Measurements from ENCODE around the gene MAGI3.
"Not testable (repeated sequence)": the region's sequence is repeated elsewhere in the genome, so short reads cannot be mapped to it uniquely, and the experiment has no call there.

The MAGI3 gene

DNA sequence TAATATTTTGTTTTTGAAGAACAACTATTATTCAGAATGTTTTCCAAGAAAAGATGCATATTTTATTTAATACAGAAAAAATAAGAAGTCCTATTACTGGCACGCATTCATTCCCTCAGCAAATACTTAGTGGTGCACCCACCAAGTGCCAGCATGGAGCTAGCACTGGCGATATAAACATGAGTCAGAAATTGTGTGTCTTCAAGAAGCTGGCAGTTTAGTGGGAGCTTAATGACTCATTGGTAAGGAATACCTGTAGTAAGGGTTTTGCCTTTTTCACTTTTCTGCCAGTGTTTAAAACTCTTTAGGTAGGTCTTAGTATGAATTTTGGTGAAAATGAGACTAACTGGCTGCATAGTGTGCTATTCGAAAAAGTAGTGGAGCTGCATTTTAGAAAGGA, 6.3 kb downstream of the MAGI3 start:
- in situ Hi-C loops (cut with MboI; ENCODE audit: low sequenced_read_pairs) = no loop called here

DNA sequence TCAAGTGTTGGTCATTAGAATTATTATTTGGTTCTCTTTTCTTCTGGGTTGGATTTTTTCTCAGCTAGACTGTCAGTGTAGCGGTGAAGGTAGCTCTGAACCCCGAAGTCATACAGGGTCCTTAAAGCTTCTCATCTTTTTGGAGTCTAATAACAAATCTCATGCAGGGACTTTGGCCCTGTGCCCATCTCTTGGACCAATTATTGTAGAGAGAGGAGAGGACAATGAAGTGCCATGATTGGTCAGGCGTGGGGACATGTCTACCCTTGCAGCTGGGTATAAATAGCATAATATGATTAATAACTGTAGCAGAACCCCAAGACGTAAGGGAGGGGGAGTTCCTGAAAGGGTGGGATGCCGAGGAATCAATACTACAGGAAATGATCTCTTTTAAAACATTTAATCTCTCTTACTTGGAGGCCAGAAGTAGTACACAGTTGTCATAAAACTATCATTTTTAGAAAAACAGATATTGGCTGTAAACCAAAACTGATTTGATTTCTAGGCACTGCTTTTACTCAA, 8.8 kb downstream of the MAGI3 start:
- in situ Hi-C loops (cut with MboI; ENCODE audit: low sequenced_read_pairs) = no loop called here

GRCh38 chr1:113401067-113401466, 10.8 kb downstream of the MAGI3 start:
- in situ Hi-C loops (cut with MboI; ENCODE audit: low sequenced_read_pairs) = no loop called here

DNA sequence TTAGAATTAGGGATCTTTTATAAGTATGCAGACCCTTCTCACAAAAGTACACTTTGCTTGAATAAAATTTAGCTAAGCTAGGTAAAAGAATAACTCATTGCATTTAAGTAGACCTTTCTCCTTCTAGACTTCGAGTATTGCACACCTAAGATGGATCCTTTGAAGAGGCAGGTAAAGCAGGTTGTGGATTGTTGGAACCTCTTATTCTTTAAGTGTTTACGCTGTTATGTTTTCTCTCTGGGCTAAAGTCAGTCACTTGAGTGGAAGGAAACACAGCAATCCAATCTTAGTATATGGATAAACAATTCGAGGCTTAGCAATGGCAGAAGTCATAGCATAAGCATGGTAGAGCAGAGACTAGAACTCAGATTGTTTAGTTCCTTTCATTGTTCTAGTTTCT, 11.4 kb downstream of the MAGI3 start:
- in situ Hi-C loops (cut with MboI; ENCODE audit: low sequenced_read_pairs) = no loop called here

GRCh38 chr1:113403065-113403464, 12.8 kb downstream of the MAGI3 start:
- in situ Hi-C loops (cut with MboI; ENCODE audit: low sequenced_read_pairs) = no loop called here

- in situ Hi-C loops (cut with MboI; ENCODE audit: low sequenced_read_pairs) = no loop called here
Measured at GRCh38 chr1:113405573-113405972, 15.3 kb downstream of the MAGI3 start.

- in situ Hi-C loops (cut with MboI; ENCODE audit: low sequenced_read_pairs) = not testable (repeated sequence)
Measured at GRCh38 chr1:113406149-113406548, 15.8 kb downstream of the MAGI3 start.

GRCh38 chr1:113409363-113409762, 19.0 kb downstream of the MAGI3 start:
- in situ Hi-C loops (cut with MboI; ENCODE audit: low sequenced_read_pairs) = no loop called here

DNA sequence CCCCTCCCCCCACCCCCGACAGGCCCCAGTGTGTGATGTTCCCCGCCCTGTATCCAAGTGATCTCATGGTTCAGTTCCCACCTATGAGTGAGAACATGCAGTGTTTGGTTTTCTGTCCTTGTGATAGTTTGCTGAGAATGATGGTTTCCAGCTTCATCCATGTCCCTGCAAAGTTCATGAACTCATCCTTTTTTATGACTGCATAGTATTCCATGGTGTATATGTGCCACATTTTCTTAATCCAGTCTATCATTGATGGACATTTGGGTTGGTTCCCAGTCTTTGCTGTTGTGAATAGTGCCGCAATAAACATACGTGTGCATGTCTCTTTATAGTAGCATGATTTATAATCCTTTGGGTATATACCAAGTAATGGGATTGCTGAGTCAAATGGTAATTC, 21.7 kb downstream of the MAGI3 start:
- in situ Hi-C loops (cut with MboI; ENCODE audit: low sequenced_read_pairs) = not testable (repeated sequence)

- in situ Hi-C loops (cut with MboI; ENCODE audit: low sequenced_read_pairs) = no loop called here
Measured at GRCh38 chr1:113415310-113416070, 25.2 kb downstream of the MAGI3 start.

DNA sequence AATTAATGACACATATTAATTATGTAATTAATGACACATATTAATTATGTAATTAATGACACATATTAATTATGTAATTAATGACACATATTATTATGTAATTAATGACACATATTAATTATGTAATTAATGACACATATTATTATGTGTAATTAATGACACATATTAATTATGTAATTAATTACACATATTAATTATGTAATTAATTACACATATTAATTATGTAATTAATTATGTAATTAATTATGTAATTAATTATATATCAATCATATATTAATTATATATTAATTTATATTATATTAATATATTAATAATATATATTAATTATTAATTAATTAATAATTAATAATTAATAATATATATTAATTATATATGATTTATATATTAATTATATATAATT, 25.8 kb downstream of the MAGI3 start:
- in situ Hi-C loops (cut with MboI; ENCODE audit: low sequenced_read_pairs) = not testable (repeated sequence)

DNA sequence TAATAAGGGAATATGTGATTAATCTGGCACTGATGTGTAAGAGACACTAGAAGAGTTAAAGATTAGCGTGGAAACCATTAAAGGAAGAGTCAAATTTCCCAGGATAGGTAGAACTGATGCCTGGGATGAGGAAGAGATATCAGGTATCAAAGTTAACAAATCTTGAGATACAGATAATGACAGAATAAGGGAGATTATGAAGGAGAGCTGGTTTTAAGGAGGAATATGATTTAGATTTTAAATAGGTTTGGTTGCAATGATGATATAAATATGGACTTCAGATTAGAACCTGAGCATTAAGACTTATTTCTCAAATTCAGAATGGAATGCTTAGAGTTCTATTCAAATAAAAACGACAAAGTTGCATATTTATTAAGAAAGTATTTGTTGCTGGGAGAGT, 26.2 kb downstream of the MAGI3 start:
- in situ Hi-C loops (cut with MboI; ENCODE audit: low sequenced_read_pairs) = no loop called here

DNA sequence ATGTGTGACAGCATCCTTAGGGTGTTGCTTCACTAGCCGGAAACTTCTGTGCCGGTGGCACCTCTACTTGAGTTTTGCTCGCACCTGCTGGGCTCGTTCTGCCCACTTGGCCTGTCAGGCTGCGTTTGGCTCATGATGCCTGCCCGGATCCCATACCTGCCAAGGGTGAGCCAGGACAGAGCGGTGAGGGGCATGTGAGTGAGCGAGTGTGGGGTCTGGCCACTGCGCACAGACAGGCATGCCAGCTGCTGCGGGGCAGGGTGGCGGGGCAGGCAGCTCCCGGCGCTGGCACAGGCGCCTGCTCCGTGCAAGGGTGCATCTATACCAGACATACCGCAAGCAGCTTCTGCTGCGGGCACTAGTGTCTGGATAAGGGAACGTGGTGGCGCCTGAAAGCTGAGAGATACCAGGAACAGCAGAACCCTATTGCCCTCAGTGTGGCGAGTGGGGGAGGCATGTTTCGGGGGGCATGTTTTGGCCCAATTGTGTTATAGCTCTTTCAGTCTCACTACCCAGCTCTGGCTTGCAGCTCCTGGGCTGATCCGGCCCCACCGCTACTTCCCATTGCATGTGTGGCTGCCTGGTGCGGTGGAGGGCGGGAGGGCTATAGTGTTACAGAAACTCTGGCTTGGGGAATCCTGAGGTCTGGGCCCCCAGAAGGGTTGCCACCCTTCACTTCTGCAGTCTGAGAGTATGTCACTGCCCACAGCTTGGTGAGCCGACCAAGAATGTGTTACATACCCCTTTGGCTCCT, 32.2 kb downstream of the MAGI3 start:
- in situ Hi-C loops (cut with MboI; ENCODE audit: low sequenced_read_pairs) = no loop called here

GRCh38 chr1:113423826-113424225, 33.5 kb downstream of the MAGI3 start:
- in situ Hi-C loops (cut with MboI; ENCODE audit: low sequenced_read_pairs) = no loop called here

DNA sequence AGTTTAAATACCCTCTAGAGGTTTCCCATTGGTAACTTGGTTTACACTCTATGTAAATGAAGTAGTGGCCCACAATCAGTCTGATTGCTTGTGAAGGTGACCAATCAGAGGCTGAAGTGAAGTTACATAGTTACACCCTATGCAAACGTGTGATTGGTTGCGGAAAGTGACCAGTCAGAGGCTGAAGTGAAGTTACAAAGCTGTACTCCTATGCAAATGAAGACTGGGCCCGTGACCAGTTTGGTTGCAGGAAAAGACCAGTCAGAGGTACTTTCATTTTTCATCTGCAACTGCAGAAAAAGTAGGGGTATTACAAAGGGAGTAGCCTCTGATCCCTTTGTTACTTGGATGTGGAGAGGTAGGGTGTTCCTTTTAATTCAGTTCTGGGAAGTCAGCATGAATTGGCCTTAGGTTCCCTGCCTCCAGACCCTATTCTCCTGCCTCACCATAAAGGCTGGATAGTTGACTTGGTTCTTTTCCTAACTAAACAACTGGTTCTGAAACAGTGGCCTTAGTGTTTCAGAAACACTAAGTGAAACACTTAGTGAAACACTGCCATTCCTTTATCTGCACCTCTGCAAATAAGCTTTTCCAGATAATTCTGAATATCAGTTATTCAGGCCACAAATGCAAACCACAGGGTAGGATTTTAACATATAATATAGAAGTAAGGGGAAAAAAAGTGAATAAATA, 39.3 kb downstream of the MAGI3 start:
- in situ Hi-C loops (cut with MboI; ENCODE audit: low sequenced_read_pairs) = no loop called here

DNA sequence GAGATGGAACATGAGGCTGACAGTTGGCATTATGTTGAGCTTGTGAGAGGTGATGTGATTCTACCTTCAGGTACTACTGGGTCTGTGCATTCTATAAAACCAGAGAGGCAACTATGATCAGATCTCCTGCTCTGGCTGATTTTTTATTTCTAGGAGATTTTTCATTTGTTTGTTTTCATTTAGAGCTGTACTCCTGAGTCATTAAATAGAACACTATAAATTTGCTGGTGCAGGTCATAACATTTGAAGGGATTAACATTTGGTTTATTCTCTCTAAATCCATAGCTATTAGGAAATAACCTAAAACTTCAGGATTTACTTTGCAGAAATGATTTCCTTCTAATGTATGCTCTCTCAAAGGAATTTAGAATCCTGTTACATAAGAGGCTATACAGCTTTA, 42.9 kb downstream of the MAGI3 start:
- in situ Hi-C loops (cut with MboI; ENCODE audit: low sequenced_read_pairs) = no loop called here

DNA sequence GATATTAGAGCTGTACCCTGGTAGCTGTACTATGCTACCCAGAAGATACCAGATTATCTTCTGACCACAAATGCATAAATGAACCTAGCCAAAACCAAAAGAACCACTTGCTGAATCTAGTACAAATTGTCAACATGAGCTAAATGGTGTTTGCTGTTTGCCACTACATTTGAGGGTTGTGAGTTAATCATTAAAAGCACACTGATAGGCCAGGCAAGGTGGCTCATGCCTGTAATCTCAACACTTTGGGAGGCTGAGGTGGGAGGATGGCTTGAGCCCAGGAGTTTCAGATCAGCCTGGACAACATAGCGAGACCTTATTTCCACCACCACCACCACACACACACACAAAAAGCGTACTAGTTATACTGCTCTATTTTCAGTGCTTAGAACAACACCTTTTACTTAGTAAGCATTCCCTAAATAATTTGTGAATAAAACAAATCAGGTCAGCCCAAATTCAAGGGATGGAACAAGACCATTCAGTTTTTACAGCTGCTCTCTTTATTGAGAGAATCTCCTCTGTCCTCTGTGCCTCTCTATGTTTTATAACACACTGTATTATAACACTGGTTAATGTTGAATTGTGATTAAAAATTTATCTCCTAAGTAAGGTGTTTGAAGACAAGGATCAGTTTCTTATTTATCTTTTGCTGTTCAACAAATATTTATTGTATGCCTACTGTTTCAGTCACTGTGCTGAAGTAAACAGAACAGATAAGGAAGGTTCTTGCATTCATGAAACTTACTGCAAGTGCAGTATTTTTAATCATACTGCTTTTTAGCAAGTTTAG, 44.0 kb downstream of the MAGI3 start:
- in situ Hi-C loops (cut with MboI; ENCODE audit: low sequenced_read_pairs) = no loop called here

DNA sequence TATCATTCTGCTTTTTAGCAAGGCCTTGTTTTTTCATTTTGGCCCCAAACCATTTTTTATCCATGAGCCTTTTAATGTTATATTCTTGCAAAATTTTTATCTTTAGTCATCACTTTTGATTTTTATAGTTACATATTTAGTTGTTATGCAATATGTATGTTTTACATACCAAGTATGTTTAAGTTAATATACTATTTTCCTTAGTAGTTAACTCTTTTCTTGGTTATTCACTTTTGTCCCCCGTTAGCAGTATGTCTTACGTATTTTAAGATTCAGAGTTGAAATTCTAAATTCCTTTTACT, 44.5 kb downstream of the MAGI3 start:
- in situ Hi-C loops (cut with MboI; ENCODE audit: low sequenced_read_pairs) = no loop called here

- in situ Hi-C loops (cut with MboI; ENCODE audit: low sequenced_read_pairs) = no loop called here
Measured at GRCh38 chr1:113437554-113438341, 47.4 kb downstream of the MAGI3 start.

Measured in hTERT RPE-1 (cell line).